HG03060 (cell line): ENCODE measurements around the gene GLS.
A peak's percentile ranks its signal among the peaks of the same experiment; 100 is the strongest.
"Not testable (repeated sequence)": the region's sequence is repeated elsewhere in the genome, so short reads cannot be mapped to it uniquely, and the experiment has no call there.

Experiments used
- ATAC-seq: cut with Tn5 transposase; IDR thresholded peaks from one replicate; pipeline ENCODE4 v1.9.1; 2021; ENCODE audit warnings: low read depth, moderate number of reproducible peaks; ENCODE audit not compliant: unreplicated experiment

The GLS gene

GRCh38 chr2:190922376-190922775 lies 41.8 kb downstream of the GLS start:
- no peak for ATAC-seq

- ATAC-seq, result no peak
Observed at GRCh38 chr2:190927301-190927700, 46.7 kb downstream of the GLS start.

- no peak for ATAC-seq
Observed at GRCh38 chr2:190929919-190930318, 49.3 kb downstream of the GLS start.

GRCh38 chr2:190930411-190930810 lies 49.8 kb downstream of the GLS start:
- ATAC-seq, result no peak

DNA sequence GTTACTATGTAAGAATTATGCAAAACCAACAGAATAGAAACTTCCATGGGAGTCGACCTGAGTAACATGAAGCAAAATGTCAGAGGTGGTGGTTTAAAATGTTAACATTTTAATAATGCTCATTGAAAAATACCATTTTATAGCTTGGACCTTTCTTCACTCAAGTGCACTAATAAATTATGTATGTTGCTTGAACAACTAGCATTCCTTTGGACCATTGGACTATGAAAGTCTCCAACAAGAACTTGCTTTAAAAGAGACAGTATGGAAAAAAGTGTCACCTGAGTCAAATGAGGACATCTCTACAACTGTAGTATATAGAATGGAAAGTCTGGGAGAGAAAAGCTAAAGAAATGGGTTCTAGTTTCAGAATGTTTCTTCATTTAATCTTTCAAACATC lies 51.9 kb downstream of the GLS start:
- ATAC-seq, result no peak

DNA sequence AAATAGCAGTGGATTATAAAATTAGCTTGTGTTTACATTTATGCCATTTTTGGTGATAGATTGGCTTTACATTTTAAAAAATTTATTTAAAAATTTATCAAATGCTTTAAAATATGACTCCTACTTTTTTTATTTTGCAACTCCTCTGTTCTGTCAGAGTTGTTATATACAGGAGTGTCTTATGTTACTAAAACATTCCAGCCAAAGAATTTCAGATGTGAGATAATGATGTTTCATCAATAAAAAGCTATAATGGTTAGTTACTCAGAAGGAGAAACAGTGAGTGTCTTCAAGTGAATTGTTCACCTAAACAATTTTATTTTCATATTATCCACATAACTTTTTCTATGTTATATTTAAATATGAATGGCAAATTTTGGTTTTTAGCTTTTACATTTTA lies 52.7 kb downstream of the GLS start:
- no peak for ATAC-seq

DNA sequence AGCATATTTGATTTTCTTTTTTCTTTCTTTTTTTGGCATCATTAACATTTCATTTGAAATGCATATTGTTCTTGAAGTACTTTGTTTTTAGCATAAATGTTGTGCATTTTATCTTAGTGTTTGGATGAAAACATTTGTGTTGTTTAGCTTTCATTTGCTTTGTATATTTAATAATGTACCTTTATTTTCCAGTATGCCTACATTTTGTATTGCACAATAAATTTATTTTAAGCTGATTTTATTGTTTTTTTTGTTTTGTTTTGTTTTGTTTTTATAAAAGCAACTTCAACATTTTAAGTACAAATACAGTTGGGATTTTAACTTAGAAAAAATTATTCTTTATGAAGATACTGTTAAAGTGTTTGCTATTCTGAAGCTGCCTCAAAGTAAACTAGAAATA lies 54.4 kb downstream of the GLS start:
- no peak for ATAC-seq

DNA sequence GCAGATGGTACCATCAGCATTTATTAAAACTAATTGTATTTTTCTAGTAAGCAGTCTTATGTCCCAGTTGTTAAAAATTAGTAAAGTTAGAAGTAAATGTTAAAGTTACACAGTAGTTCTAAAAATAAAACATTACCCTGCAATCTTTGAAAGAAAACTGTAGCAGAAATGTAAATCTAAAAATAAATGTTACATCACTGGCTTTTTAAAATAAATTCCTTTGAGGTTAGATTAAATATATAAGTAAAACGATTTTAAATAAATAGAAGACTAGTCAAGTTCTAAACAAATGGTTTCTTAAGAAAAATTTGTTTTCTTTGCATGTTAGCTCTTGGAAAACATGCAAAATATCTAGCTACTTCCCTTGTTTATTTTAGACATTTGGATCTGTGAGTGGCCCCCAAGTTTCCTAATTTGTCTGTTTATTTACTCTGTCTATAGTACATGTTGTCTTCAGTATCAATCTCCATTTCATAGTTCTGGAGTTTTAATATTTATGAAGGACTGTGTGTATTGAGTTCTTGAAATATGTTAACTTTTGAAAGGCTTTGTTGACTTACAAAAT lies 58.2 kb downstream of the GLS start:
- no peak for ATAC-seq

GRCh38 chr2:190940454-190940853 lies 59.8 kb downstream of the GLS start:
- ATAC-seq, result no peak

DNA sequence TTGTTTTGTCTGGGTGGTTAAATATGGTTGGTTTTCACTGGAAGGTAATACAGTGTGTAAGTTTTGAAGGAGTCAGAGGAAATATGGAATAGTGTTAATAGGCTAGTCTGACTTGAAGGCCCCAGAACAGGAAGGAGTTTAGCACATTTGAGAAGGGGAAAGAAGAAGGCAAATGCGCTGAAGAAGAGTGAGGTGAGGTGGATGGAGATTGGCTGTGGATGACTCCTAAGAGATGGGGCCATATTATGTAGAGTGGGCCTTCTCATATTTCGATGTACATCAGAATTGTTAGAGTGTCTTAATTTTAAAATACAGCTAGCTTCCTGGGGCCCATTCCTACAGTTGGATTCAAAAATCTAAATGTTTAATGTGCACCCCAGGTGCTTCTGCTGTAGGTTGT lies 61.0 kb downstream of the GLS start:
- ATAC-seq, result no peak

DNA sequence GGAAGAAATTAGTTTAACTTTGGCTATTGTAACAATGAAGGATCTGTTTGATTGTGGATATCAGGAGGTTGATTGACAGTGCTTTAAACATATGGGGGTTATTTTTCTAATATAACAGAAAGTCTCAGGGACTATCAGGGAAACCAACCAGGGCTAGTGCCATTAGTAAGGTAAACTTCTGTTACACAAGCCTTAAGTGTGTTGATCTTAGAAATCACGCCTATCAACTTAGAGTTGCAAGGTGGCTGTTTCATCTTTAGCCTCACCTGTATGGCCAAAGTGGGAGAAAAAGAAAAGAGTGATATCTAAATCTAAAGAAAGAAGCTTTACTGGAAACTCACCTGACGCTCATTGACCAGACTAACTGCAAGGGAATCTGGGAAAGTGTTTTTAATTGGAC lies 62.1 kb downstream of the GLS start:
- ATAC-seq, result no peak

- ATAC-seq, result no peak
Observed at GRCh38 chr2:190943706-190944105, 63.1 kb downstream of the GLS start.

DNA sequence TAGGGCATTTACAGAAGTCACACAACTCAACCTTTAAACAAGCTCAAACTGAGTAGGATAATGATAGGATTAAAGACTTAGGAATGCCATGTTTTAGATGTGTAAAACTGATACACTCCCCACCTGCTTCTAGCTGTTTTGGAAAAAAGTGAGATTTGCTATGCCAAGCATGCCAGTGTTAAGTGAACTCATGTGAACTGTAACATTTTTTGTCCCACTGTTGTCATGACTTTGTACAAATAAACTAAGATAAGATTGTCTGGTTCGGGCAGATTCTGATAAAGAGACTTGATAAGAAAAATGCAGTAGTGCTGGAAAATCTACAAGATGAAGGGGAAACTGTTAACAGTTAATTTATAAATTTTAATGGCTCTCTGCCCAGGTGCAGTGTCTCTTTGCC lies 66.5 kb downstream of the GLS start:
- no peak for ATAC-seq

- ATAC-seq, result peak; percentile 38
Observed at GRCh38 chr2:190947711-190948251, 67.2 kb downstream of the GLS start.

GRCh38 chr2:190948671-190949070 lies 68.0 kb downstream of the GLS start:
- ATAC-seq, result no peak

DNA sequence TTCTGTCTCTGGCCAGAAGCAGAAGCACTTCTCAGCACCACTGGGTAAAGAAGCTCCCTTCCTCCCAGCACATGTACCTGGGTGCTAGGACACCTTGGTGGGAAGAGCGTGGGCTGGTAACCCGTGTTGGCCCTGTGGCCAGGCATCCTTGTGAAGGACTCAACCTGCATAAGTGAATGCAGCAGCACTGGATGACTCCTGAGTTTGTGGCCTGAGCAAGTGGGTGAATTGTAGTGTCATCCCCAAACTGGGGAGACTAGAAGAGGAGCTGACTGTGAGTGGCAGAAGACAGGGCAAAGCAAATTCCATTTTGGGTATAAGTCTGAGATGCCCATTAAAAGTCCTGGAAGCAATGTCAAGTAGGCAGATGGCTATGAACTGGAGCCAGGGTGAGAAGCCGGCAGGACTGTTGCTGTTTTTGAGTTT lies 70.0 kb downstream of the GLS start:
- no peak for ATAC-seq

DNA sequence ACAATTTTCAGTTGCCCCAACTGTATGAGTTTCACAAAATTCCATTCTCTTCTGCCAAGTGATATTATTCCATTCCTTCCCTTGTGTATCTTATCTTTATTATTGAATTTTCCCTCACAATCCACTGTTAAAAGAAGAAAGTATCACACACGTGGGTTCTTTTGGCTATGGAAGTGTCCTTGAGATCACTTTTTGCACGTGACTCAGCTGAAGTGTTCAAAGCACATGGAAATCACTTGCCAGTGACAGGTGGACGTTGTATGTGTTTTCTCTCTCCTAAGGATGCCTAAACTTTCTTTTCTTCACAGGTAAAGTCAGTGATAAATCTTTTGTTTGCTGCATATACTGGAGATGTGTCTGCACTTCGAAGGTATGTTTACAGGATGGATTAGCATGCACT lies 72.6 kb downstream of the GLS start:
- no peak for ATAC-seq

- ATAC-seq, result no peak
Observed at GRCh38 chr2:190959911-190960788, 79.5 kb downstream of the GLS start.

DNA sequence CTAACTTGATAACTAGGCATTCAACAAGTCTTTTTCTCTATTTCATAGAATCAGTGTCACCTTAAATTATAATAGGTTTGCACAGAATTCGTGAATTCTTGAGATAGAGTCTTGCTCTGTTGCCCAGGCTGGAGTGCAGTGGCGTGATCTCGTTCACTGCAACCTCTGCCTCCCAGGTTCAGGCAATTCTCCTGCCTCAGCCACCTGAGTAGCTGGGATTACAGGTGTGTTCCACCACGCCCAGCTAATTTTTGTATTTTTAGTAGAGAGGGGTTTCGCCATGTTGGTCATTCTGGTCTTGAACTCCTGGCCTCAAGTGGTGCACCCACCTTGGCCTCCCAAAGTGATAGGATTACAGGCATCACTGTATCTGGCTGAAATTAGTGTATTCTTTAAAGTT lies 80.5 kb downstream of the GLS start:
- ATAC-seq, result not testable (repeated sequence)

- ATAC-seq, result no peak
Observed at GRCh38 chr2:190961918-190962487, 81.4 kb downstream of the GLS start.

DNA sequence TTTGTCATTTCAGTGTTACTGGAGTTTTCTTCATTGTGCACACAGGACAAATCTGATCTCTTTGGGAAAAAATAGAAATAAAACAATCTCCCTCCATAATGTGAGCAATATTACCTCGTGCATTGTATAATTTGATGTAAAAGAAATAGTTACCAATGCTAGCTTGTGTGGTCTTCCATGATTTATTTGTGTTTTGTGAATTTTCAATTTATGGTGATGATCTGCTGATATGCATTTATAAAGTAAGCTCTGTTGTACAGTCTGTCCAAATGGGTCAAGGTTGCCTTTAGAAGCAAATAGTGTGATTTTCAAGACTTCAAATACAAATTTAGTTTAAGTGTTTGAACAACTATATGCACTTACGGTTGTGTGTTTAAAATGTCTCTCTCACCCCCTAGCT lies 82.5 kb downstream of the GLS start:
- ATAC-seq, result no peak
